GM20431 (cell line): ENCODE data around the gene EPHB1.

Experiments
- in situ Hi-C: fragments of 300-500 bp; cut with MseI, MboI; formaldehyde crosslinking; loops from one replicate; pipeline ENCODE4 v1.15.0; 2020; ENCODE audit warnings: low sequenced_read_pairs; ENCODE audit not compliant: unreplicated experiment

Gene EPHB1

GRCh38 chr3:134794950-134795745 is at the start of gene EPHB1:
EPHB1 (plus strand) TSS chr3:134795260.
- in situ Hi-C loops: loop anchor here (25.0 kb wide), 1 partner anchor 442 kb away; no protein-coding TSS in a partner anchor

- in situ Hi-C loops: no loop called here
Observed at GRCh38 chr3:134748698-134749097, 46.4 kb upstream of the EPHB1 start.

- in situ Hi-C loops: no loop called here
Observed at GRCh38 chr3:134749174-134749573, 45.9 kb upstream of the EPHB1 start.

- in situ Hi-C loops: loop anchor here (25.0 kb wide), 1 partner anchor 762 kb away; no protein-coding TSS in a partner anchor
Observed at GRCh38 chr3:134749802-134750553, 45.1 kb upstream of the EPHB1 start.

GRCh38 chr3:134751831-134752230 is 43.2 kb upstream of the EPHB1 start:
- in situ Hi-C loops: loop anchor here (25.0 kb wide), 1 partner anchor 760 kb away; no protein-coding TSS in a partner anchor

- in situ Hi-C loops: loop anchor here (25.0 kb wide), 1 partner anchor 759 kb away; no protein-coding TSS in a partner anchor
Observed at GRCh38 chr3:134752761-134753461, 42.1 kb upstream of the EPHB1 start.

GRCh38 chr3:134753999-134754742 is 40.9 kb upstream of the EPHB1 start:
- in situ Hi-C loops: loop anchor here (25.0 kb wide), 1 partner anchor 758 kb away; no protein-coding TSS in a partner anchor

- in situ Hi-C loops: loop anchor here (25.0 kb wide), 1 partner anchor 757 kb away; no protein-coding TSS in a partner anchor
Observed at GRCh38 chr3:134754768-134755559, 40.1 kb upstream of the EPHB1 start.

- in situ Hi-C loops: loop anchor here (25.0 kb wide), 1 partner anchor 756 kb away; no protein-coding TSS in a partner anchor
Observed at GRCh38 chr3:134755821-134756220, 39.2 kb upstream of the EPHB1 start.

- in situ Hi-C loops: loop anchor here (25.0 kb wide), 1 partner anchor 755 kb away; no protein-coding TSS in a partner anchor
Observed at GRCh38 chr3:134757549-134758069, 37.5 kb upstream of the EPHB1 start.

GRCh38 chr3:134761213-134761612 is 33.8 kb upstream of the EPHB1 start:
- in situ Hi-C loops: loop anchor here (25.0 kb wide), 1 partner anchor 751 kb away; no protein-coding TSS in a partner anchor

GRCh38 chr3:134762016-134762415 is 33.0 kb upstream of the EPHB1 start:
- in situ Hi-C loops: loop anchor here (25.0 kb wide), 1 partner anchor 750 kb away; no protein-coding TSS in a partner anchor

GRCh38 chr3:134765468-134765867 is 29.6 kb upstream of the EPHB1 start:
- in situ Hi-C loops: loop anchor here (25.0 kb wide), 1 partner anchor 747 kb away; no protein-coding TSS in a partner anchor

GRCh38 chr3:134766290-134766689 is 28.8 kb upstream of the EPHB1 start:
- in situ Hi-C loops: loop anchor here (25.0 kb wide), 1 partner anchor 746 kb away; no protein-coding TSS in a partner anchor

- in situ Hi-C loops: loop anchor here (25.0 kb wide), 1 partner anchor 744 kb away; no protein-coding TSS in a partner anchor
Observed at GRCh38 chr3:134768116-134768515, 26.9 kb upstream of the EPHB1 start.

GRCh38 chr3:134768837-134769236 is 26.2 kb upstream of the EPHB1 start:
- in situ Hi-C loops: loop anchor here (25.0 kb wide), 1 partner anchor 743 kb away; no protein-coding TSS in a partner anchor

- in situ Hi-C loops: loop anchor here (25.0 kb wide), 1 partner anchor 743 kb away; no protein-coding TSS in a partner anchor
Observed at GRCh38 chr3:134769287-134769868, 25.7 kb upstream of the EPHB1 start.
